Progenitor cell of endocrine pancreas (in vitro differentiated cells): ENCODE measurements around the gene RCAN2. TPM values are rescaled to one million over a fixed set of nuclear protein-coding genes. Genes with fewer than 3 reads are reported as not detected.

Experiments
- DNase-seq: peaks from one replicate; pipeline ENCODE4 v3.0.0; 2021; ENCODE audit warnings: low spot score; ENCODE audit not compliant: unreplicated experiment
- H3K27ac Mint-ChIP-seq: 2 replicates; pipeline ENCODE4 v1.8.0; 2021; ENCODE audit warnings: mild to moderate bottlenecking, moderate library complexity, mixed read lengths
- H3K27me3 Mint-ChIP-seq: 2 replicates; pipeline ENCODE4 v1.8.0; 2021; ENCODE audit warnings: mixed read lengths
- H3K36me3 Mint-ChIP-seq: 2 replicates; pipeline ENCODE4 v1.8.0; 2022; ENCODE audit warnings: mixed read lengths; ENCODE audit not compliant: insufficient read depth
- H3K4me1 Mint-ChIP-seq: 2 replicates; pipeline ENCODE4 v1.8.0; 2021; ENCODE audit warnings: low read depth, mixed read lengths
- H3K4me3 Mint-ChIP-seq: 2 replicates; pipeline ENCODE4 v1.8.0; 2021; ENCODE audit warnings: low read depth, mild to moderate bottlenecking, moderate library complexity, mixed read lengths
- H3K9me3 Mint-ChIP-seq: 2 replicates; pipeline ENCODE4 v1.8.0; 2021; ENCODE audit warnings: low read depth, mixed read lengths
- total RNA-seq: library from RNA; stranded (reverse); gene quantifications from 2 replicates; pipeline ENCODE4 v1.2.1, GENCODE V29; 2021
- TF ChIP-seq, protein P1 (sequence below): fragments of 200-600 bp; sonication (generic); IDR thresholded peaks from one replicate; pipeline ENCODE4 v1.5.0; 2021; ENCODE audit warnings: antibody characterized with exemption, mild to moderate bottlenecking; ENCODE audit not compliant: unreplicated experiment

RCAN2 gene
- total RNA-seq, 1 donor from 2014 or later, result 23.3 TPM

DNA sequence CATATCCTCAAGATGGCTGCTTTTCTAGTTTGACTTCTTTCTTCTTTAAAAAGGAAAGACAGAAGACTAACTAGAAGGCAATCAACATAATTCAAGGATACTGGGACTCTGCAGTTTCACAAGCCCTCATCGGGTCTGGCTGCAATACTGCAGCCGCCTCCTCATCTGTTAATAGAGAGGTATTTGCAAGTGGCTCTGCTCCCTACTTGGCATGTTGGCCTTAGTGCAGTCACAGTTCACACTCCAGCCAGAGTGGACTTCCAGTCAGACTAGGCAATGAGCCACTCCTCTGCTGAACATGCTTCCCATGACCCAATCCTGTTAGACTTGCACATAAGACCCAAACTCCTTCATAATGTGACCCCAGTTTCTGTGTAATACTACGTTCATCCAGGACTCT, 178.6 kb downstream of the RCAN2 start:
- H3K4me1 Mint-ChIP-seq, result no peaks in the 10 kb centered on the region

DNA sequence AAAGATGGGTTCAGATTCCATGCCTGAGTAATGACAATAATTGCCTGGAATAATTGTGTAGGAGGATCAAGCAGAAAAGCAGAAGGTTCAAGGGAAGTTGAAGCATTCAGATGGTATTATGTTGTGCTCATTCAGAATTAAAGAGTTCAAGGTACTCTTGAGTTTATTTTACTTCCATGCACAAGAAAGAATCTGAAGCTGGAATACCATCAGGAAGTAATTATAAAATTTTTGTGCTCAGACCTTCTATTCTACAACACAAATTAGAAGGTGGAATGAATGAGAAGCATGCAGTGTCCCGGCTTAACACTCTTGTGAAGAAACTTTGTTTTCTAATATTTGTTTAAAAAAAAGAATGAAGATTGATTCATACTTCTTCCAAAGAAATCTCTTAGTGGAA, 181.1 kb downstream of the RCAN2 start:
- no peaks in the 10 kb centered on the region for H3K27me3 Mint-ChIP-seq
- H3K36me3 Mint-ChIP-seq, result no peaks in the 10 kb centered on the region
- H3K9me3 Mint-ChIP-seq, result no peaks in the 10 kb centered on the region

More for the DNA sequence above, 178.6 kb downstream of the RCAN2 start:
- Mint-ChIP-seq H3K4me3 (no peak overlapping the region), H3K36me3 (no peaks in the 10 kb centered on the region), H3K27ac (no peak overlapping the region), H3K9me3 (no peaks in the 10 kb centered on the region), H3K27me3 (no peaks in the 10 kb centered on the region)
- DNase-seq, result no peak
- TF ChIP-seq, protein P1, sequence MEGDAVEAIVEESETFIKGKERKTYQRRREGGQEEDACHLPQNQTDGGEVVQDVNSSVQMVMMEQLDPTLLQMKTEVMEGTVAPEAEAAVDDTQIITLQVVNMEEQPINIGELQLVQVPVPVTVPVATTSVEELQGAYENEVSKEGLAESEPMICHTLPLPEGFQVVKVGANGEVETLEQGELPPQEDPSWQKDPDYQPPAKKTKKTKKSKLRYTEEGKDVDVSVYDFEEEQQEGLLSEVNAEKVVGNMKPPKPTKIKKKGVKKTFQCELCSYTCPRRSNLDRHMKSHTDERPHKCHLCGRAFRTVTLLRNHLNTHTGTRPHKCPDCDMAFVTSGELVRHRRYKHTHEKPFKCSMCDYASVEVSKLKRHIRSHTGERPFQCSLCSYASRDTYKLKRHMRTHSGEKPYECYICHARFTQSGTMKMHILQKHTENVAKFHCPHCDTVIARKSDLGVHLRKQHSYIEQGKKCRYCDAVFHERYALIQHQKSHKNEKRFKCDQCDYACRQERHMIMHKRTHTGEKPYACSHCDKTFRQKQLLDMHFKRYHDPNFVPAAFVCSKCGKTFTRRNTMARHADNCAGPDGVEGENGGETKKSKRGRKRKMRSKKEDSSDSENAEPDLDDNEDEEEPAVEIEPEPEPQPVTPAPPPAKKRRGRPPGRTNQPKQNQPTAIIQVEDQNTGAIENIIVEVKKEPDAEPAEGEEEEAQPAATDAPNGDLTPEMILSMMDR, result no peak

DNA sequence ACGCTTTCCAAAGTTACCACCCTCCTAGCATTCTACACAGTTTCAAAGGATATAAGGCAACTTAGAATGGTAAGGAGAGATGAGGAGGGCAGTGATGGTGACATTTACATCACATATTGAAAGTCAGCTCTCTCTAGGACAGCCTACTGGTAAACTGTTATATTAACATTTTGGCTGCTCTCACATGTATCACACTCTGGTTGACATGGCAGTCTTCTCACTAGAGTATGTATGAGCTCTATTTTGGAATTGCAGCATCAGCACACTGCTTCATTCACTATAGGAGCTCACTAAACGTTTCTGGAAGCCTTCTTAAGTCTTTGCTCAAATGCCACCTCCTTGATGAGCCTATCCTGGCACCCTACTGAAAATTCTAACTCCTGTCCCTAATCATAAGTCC, 184.8 kb downstream of the RCAN2 start:
- Mint-ChIP-seq H3K4me1 (no peaks in the 10 kb centered on the region), H3K36me3 (no peaks in the 10 kb centered on the region), H3K4me3 (no peak overlapping the region), H3K27me3 (no peaks in the 10 kb centered on the region), H3K9me3 (no peaks in the 10 kb centered on the region), H3K27ac (no peak overlapping the region)
- TF ChIP-seq, protein P1, result no peak
- DNase-seq, result no peak

More for the DNA sequence above, 181.1 kb downstream of the RCAN2 start:
- Mint-ChIP-seq H3K27ac (no peak overlapping the region), H3K4me3 (no peak overlapping the region), H3K4me1 (no peaks in the 10 kb centered on the region)
- TF ChIP-seq, protein P1, result no peak
- DNase-seq, result no peak

DNA sequence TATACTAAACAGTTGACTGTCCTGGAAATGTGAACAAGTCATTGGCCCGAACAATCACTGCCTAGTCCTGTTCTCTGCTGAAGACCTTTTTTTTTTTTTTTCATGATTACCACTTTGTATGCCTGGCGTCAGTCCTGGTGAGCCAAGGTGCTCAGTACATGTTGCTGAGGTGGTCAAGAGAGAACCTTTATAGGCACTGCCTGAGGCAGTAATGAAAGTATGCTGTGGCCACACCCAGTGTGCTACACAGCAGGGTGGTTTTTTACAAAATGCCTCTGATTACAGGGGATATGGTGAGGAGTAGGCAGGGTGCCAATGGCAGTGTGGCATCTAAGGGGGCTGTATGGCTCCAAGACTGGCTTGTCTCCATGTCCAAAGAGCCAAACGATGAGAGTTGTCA, 185.4 kb downstream of the RCAN2 start:
- H3K9me3 Mint-ChIP-seq, result peaks cover 2% of the 10 kb centered on the region

DNA sequence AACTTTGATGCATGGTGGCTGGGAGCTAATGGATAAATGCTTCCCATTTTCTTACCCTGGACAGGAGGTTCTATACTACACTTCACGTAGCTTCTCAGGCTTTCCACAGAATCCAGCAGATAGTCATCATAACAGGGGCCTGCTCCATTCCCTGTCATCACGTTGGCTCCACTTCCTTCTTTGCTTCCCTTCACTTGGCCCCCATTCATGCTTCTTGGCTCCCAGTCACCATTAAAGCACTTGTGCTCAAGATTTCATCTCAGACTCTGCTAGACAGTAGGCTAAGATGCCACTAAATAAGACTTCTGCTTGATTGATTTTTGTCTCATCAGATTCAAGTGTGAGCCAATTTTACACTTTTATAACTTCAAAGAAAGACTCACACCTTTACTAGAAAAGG, 186.0 kb downstream of the RCAN2 start:
- Mint-ChIP-seq H3K9me3 (peaks cover 3% of the 10 kb centered on the region), H3K4me3 (no peak overlapping the region), H3K27me3 (no peaks in the 10 kb centered on the region), H3K4me1 (no peaks in the 10 kb centered on the region), H3K36me3 (peaks cover 2% of the 10 kb centered on the region), H3K27ac (no peak overlapping the region)
- DNase-seq, result no peak
- TF ChIP-seq, protein P1, result no peak

More for the DNA sequence above, 185.4 kb downstream of the RCAN2 start:
- no peak overlapping the region for H3K4me3 Mint-ChIP-seq
- no peak for DNase-seq
- no peaks in the 10 kb centered on the region for H3K27me3 Mint-ChIP-seq
- TF ChIP-seq, protein P1, result no peak
- no peaks in the 10 kb centered on the region for H3K4me1 Mint-ChIP-seq
- no peak overlapping the region for H3K27ac Mint-ChIP-seq
- H3K36me3 Mint-ChIP-seq, result peaks cover 1% of the 10 kb centered on the region
